Sigmoid colon (tissue), 7 donors: Measurements from ENCODE around the gene CMC1. TPM values are rescaled to one million over a fixed set of nuclear protein-coding genes. Genes with fewer than 3 reads are reported as not detected.

Experiments used
- DNase-seq: peaks from one replicate; pipeline ENCODE4 v3.0.0-alpha.2; 2019
- H3K27ac ChIP-seq, 4 donors: fragments of 200-600 bp; sonication (generic); one replicate each; pipeline ENCODE4 v1.5.1; 2016 to 2019; ENCODE audit warnings: mild to moderate bottlenecking in 1 of 4
- H3K27me3 ChIP-seq, 3 donors: fragments of 200-600 bp; sonication (generic); one replicate each; pipeline ENCODE4 v1.5.1; 2019; ENCODE audit warnings: mild to moderate bottlenecking in 1 of 3
- H3K36me3 ChIP-seq, 4 donors: fragments of 200-600 bp; sonication (generic); one replicate each; pipeline ENCODE4 v1.5.1; 2016 to 2019
- H3K4me1 ChIP-seq, 4 donors: fragments of 200-600 bp; sonication (generic); one replicate each; pipeline ENCODE4 v1.5.1; 2017 to 2019
- H3K4me3 ChIP-seq, 4 donors: fragments of 200-600 bp; sonication (generic); one replicate each; pipeline ENCODE4 v1.5.1; 2017 to 2019; ENCODE audit warnings: mild to moderate bottlenecking in 2 of 4, moderate library complexity in 1 of 4
- H3K9me3 ChIP-seq, 4 donors: fragments of 200-600 bp in 3 of 4; sonication (generic) in 3 of 4; one replicate each; pipeline versions ENCODE4 v1.5.1 to v1.6.1; 2013 to 2019
- CTCF ChIP-seq, 4 experiments: fragments of 450-650 bp in 3 of 4; fragments of 200-600 bp in 1 of 4; IDR thresholded peaks; one replicate each; pipeline ENCODE4 v1.5.1; 2016 to 2019; ENCODE audit warnings: antibody characterized with exemption in 4 of 4, mild to moderate bottlenecking in 3 of 4, moderate library complexity in 2 of 4
- EP300 ChIP-seq, 4 donors: sonication (generic); formaldehyde crosslinking; IDR thresholded peaks; one replicate each; pipeline ENCODE4 v1.6.1; 2017; ENCODE audit warnings: antibody characterized with exemption in 4 of 4
- POLR2A ChIP-seq, 2 donors: fragments of 450-650 bp; IDR thresholded peaks; one replicate each; pipeline ENCODE4 v1.6.1; 2016; ENCODE audit warnings: antibody characterized with exemption in 2 of 2, mild to moderate bottlenecking in 2 of 2, moderate library complexity in 2 of 2
- POLR2AphosphoS5 ChIP-seq, 4 donors: sonication (generic); formaldehyde crosslinking; IDR thresholded peaks; one replicate each; pipeline ENCODE4 v1.6.1; 2017; ENCODE audit warnings: antibody characterized with exemption in 4 of 4
- WGBS, 2 donors: extraction: QIAGEN DNeasy Blood & Tissue Kit; methylation state at CpG; one replicate each; pipeline ENCODE4 v1.1.7; 2013; 5-methylcytosine and 5-hydroxymethylcytosine counted together
- intact Hi-C: fragments of 100-400 bp; cut with DNase I; formaldehyde crosslinking; loops from one replicate; pipeline ENCODE4 v1.15.1; 2023
- polyA plus RNA-seq, 3 donors: library from polyadenylated mRNA; stranded (reverse); fragments of 200-250 nt; gene quantifications; one replicate each; pipeline ENCODE4 v1.2.3, GENCODE V29; 2013
- total RNA-seq, 4 donors: library from RNA; depleted of rRNA; stranded (reverse); fragments of >200 nt; gene quantifications; one replicate each; pipeline ENCODE4 v1.1.0, GENCODE V29; 2016
- donor health status: healthy with polysubstance abuse.
- donor health status: Bipolar disorder and iron deficiency.
- donor health status: healthy.

The CMC1 gene
- total and polyA plus RNA-seq, 7 donors = 6.1 to 111 (median 16.9) TPM

GRCh38 chr3:28250999-28251398 lies 9.6 kb downstream of the CMC1 start:
- intact Hi-C loops = no loop called here
- H3K4me1 ChIP-seq = peaks cover 0 to 16% (median 6%) of the 10 kb centered on the region in 4 donors
- H3K4me3 ChIP-seq = no peak overlapping the region
- H3K36me3 ChIP-seq = no peaks in the 10 kb centered on the region
- no peaks in the 10 kb centered on the region for H3K27me3 ChIP-seq
- 51 to 71% methylated on average over 3 of the region's 3 CpGs for WGBS, 2 donors
- no peaks in the 10 kb centered on the region for H3K9me3 ChIP-seq
- no peak for TF ChIP-seq POLR2AphosphoS5 (IDR thresholded peaks at IDR 0.05)
- no peak for TF ChIP-seq CTCF (IDR thresholded peaks at IDR 0.05)
- no peak for TF ChIP-seq POLR2A (IDR thresholded peaks at IDR 0.05)
- no peak for TF ChIP-seq EP300 (IDR thresholded peaks at IDR 0.05)
- DNase-seq = no peak
- no peak overlapping the region for H3K27ac ChIP-seq

GRCh38 chr3:28252001-28252431 lies 10.6 kb downstream of the CMC1 start:
- intact Hi-C loops = no loop called here

GRCh38 chr3:28253040-28253715 lies 11.8 kb downstream of the CMC1 start:
- intact Hi-C loops = no loop called here
- Histone ChIP-seq H3K27me3 (no peaks in the 10 kb centered on the region), H3K9me3 (no peaks in the 10 kb centered on the region), H3K27ac (no peak overlapping the region), H3K4me1 (peaks cover 0 to 12% (median 6%) of the 10 kb centered on the region in 4 donors), H3K36me3 (no peaks in the 10 kb centered on the region), H3K4me3 (no peak overlapping the region)
- WGBS, 2 donors = 94% methylated on average over 9 of the region's 9 CpGs
- no peak for DNase-seq
- TF ChIP-seq CTCF (IDR thresholded peaks at IDR 0.05) (no peak), POLR2A (IDR thresholded peaks at IDR 0.05) (no peak)

More at GRCh38 chr3:28252001-28252431, 10.6 kb downstream of the CMC1 start:
- Histone ChIP-seq H3K9me3 (no peaks in the 10 kb centered on the region), H3K4me1 (peaks cover 0 to 15% (median 6%) of the 10 kb centered on the region in 4 donors), H3K27me3 (no peaks in the 10 kb centered on the region), H3K36me3 (no peaks in the 10 kb centered on the region), H3K27ac (no peak overlapping the region), H3K4me3 (no peak overlapping the region)
- TF ChIP-seq POLR2AphosphoS5 (IDR thresholded peaks at IDR 0.05) = no peak
- no peak for TF ChIP-seq EP300 (IDR thresholded peaks at IDR 0.05)
- TF ChIP-seq POLR2A (IDR thresholded peaks at IDR 0.05) = no peak
- no peak for TF ChIP-seq CTCF (IDR thresholded peaks at IDR 0.05)
- DNase-seq = no peak
- 77 to 90% methylated on average over 3 of the region's 3 CpGs for WGBS, 2 donors

- Histone ChIP-seq H3K36me3 (peaks cover 0 to 11% (median 0%) of the 10 kb centered on the region in 4 donors), H3K27me3 (no peaks in the 10 kb centered on the region), H3K4me1 (no peaks in the 10 kb centered on the region), H3K27ac (no peak overlapping the region), H3K9me3 (no peaks in the 10 kb centered on the region), H3K4me3 (no peak overlapping the region)
- no peak for DNase-seq
- intact Hi-C loops = no loop called here
- TF ChIP-seq CTCF (IDR thresholded peaks at IDR 0.05) (no peak), POLR2AphosphoS5 (IDR thresholded peaks at IDR 0.05) (no peak), POLR2A (IDR thresholded peaks at IDR 0.05) (no peak), EP300 (IDR thresholded peaks at IDR 0.05) (no peak)
Measured at GRCh38 chr3:28262001-28262400, 20.6 kb downstream of the CMC1 start.

GRCh38 chr3:28265641-28266040 lies 24.2 kb downstream of the CMC1 start:
- Histone ChIP-seq H3K9me3 (no peaks in the 10 kb centered on the region), H3K27me3 (no peaks in the 10 kb centered on the region), H3K4me3 (no peak overlapping the region), H3K4me1 (no peaks in the 10 kb centered on the region), H3K36me3 (peaks cover 0 to 21% (median 0%) of the 10 kb centered on the region in 4 donors), H3K27ac (no peak overlapping the region)
- DNase-seq = no peak
- intact Hi-C loops = no loop called here
- TF ChIP-seq POLR2AphosphoS5 (IDR thresholded peaks at IDR 0.05) (no peak), POLR2A (IDR thresholded peaks at IDR 0.05) (no peak), CTCF (IDR thresholded peaks at IDR 0.05) (no peak), EP300 (IDR thresholded peaks at IDR 0.05) (no peak)
